ENCODE measurements around the gene KRT23. TPM values are rescaled to one million over a fixed set of nuclear protein-coding genes. Genes with fewer than 3 reads are reported as not detected.
A peak's percentile ranks its signal among the peaks of the same experiment; 100 is the strongest.

Gene KRT23
- total RNA-seq, 1 experiment from 2014 or later = 19.0 TPM

- Histone ChIP-seq H3K4me3 (replicated peaks in 1 of 2; ENCODE audit: low read depth in 1 of 2, low read length in 2 of 2) (no peak overlapping the region), H4K20me1 (ENCODE audit: insufficient read depth) (no peaks in the 10 kb centered on the region), H3K36me3 (ENCODE audit: control insufficient read depth in 1 of 2, insufficient read depth in 2 of 2, low read length in 2 of 2) (no peaks in the 10 kb centered on the region), H3K9me3 (ENCODE audit: control insufficient read depth in 1 of 2, insufficient read depth in 1 of 2, low read depth in 1 of 2, low read length in 2 of 2) (no peaks in the 10 kb centered on the region), H3K27ac (ENCODE audit: low read depth, low read length) (peak overlapping the region; percentile 99), H2AFZ (ENCODE audit: low read depth, low read length, poor library complexity, severe bottlenecking) (no peak overlapping the region), H3K27me3 (ENCODE audit: insufficient read depth, low read length) (no peaks in the 10 kb centered on the region), H3K4me2 (ENCODE audit: low read length) (peak overlapping the region; percentile 55), H3K79me2 (ENCODE audit: insufficient read depth, low read length) (no peaks in the 10 kb centered on the region), H3K4me1 (ENCODE audit: control insufficient read depth in 1 of 2, insufficient read depth in 2 of 2, low read length in 2 of 2) (peaks cover 79 to 98% of the 10 kb centered on the region in 2 experiments), H3K9ac (ENCODE audit: low read length) (peak overlapping the region; percentile 63), H3K9me2 (ENCODE audit: insufficient read depth) (no peaks in the 10 kb centered on the region)
- BruUV-seq (replicated peaks) = no TSS peak
- peak; percentile 7; the same call in 1 of the 2 replicates for TF ChIP-seq POLR2AphosphoS5 (IDR thresholded peaks at IDR 0.05; ENCODE audit: low read depth, low read length)
- no peak for TF ChIP-seq JUND (IDR thresholded peaks at IDR 0.05)
- TF ChIP-seq MAX (IDR thresholded peaks at IDR 0.05) = no peak
- no peak for TF ChIP-seq EGR1 (IDR thresholded peaks at IDR 0.05; ENCODE audit: low read depth)
- DNase-seq (ENCODE audit: low read depth, low spot score) (no peak), ATAC-seq (no peak)
- CTCF ChIA-PET = no interaction called here
- POLR2A ChIA-PET = interaction anchor here (0.8 to 1.6 kb wide), 6 partner anchors 16 to 738 kb away, joined by 3 to 4 read pairs (median 3); partner anchors contain the start of gene KRT19
- intact Hi-C loops (cut with micrococcal nuclease) = no loop called here
- RAD21 ChIA-PET (ENCODE audit: low non-redundant PET in 1 of 2, low total read pairs in 2 of 2, uncharacterized antibody in 2 of 2, unreplicated experiment in 2 of 2) = no interaction called here
These were observed 14.7 kb upstream of the KRT23 start for GRCh38 chr17:40952154-40952553.

- H3K9me2 ChIP-seq (ENCODE audit: insufficient read depth) = no peaks in the 10 kb centered on the region
- no peaks in the 10 kb centered on the region for H4K20me1 ChIP-seq (ENCODE audit: insufficient read depth)
- no peaks in the 10 kb centered on the region for H3K36me3 ChIP-seq (ENCODE audit: control insufficient read depth in 1 of 2, insufficient read depth in 2 of 2, low read length in 2 of 2)
- intact Hi-C loops (cut with micrococcal nuclease) = no loop called here
- H3K4me2 ChIP-seq (ENCODE audit: low read length) = peak overlapping the region; percentile 55
- DNase-seq (ENCODE audit: low read depth, low spot score) = peak; percentile 97
- peak overlapping the region; percentile 63 for H3K9ac ChIP-seq (ENCODE audit: low read length)
- no peaks in the 10 kb centered on the region for H3K9me3 ChIP-seq (ENCODE audit: control insufficient read depth in 1 of 2, insufficient read depth in 1 of 2, low read depth in 1 of 2, low read length in 2 of 2)
- peak; percentile 86 for ATAC-seq
- no peak overlapping the region for H3K4me3 ChIP-seq (replicated peaks in 1 of 2; ENCODE audit: low read depth in 1 of 2, low read length in 2 of 2)
- POLR2A ChIA-PET = interaction anchor here (1.0 kb wide), 1 partner anchor 577 kb away, joined by 3 read pairs; the partner anchor contains the start of gene KRT19
- H3K27ac ChIP-seq (ENCODE audit: low read depth, low read length) = peak overlapping the region; percentile 99
- RAD21 ChIA-PET (ENCODE audit: low non-redundant PET in 1 of 2, low total read pairs in 2 of 2, uncharacterized antibody in 2 of 2, unreplicated experiment in 2 of 2) = no interaction called here
- peaks cover 74 to 98% of the 10 kb centered on the region in 2 experiments for H3K4me1 ChIP-seq (ENCODE audit: control insufficient read depth in 1 of 2, insufficient read depth in 2 of 2, low read length in 2 of 2)
- no peaks in the 10 kb centered on the region for H3K27me3 ChIP-seq (ENCODE audit: insufficient read depth, low read length)
- H3K79me2 ChIP-seq (ENCODE audit: insufficient read depth, low read length) = no peaks in the 10 kb centered on the region
- H2AFZ ChIP-seq (ENCODE audit: low read depth, low read length, poor library complexity, severe bottlenecking) = no peak overlapping the region
- BruUV-seq (replicated peaks) = no TSS peak
- CTCF ChIA-PET = no interaction called here
- TF ChIP-seq SRF (IDR thresholded peaks at IDR 0.05; ENCODE audit: low read depth) (peak; percentile 78), CBX3 (IDR thresholded peaks at IDR 0.05; ENCODE audit: low read depth) (peak; percentile 85), SIN3A (IDR thresholded peaks at IDR 0.05; ENCODE audit: low read depth) (peak; percentile 78), TCF7L2 (IDR thresholded peaks at IDR 0.05; ENCODE audit: borderline replicate concordance, extremely low read depth, insufficient read depth, insufficient read length) (peak; percentile 99), EZH2 (IDR thresholded peaks at IDR 0.05) (no peak), ATF3 (IDR thresholded peaks at IDR 0.05) (peak; percentile 78; the same call in 1 of the 2 replicates), RAD21 (IDR thresholded peaks at IDR 0.05; ENCODE audit: low read depth) (peak; percentile 44; the same call in 1 of the 2 replicates), FOSL1 (IDR thresholded peaks at IDR 0.05; ENCODE audit: low read depth) (peak; percentile 94), ZFX (IDR thresholded peaks at IDR 0.05) (no peak), JUND (IDR thresholded peaks at IDR 0.05) (peak; percentile 98), MAX (IDR thresholded peaks at IDR 0.05) (peak; percentile 32), CEBPB (IDR thresholded peaks at IDR 0.05; ENCODE audit: low read depth) (peak; percentile 92), ELF1 (IDR thresholded peaks at IDR 0.05; ENCODE audit: borderline replicate concordance, low read depth) (no peak; the same call in 1 of the 2 replicates), EZH2phosphoT487 (IDR thresholded peaks at IDR 0.05; ENCODE audit: borderline replicate concordance) (no peak), EGR1 (IDR thresholded peaks at IDR 0.05; ENCODE audit: low read depth) (peak; percentile 46; the same call in 1 of the 2 replicates), SP1 (IDR thresholded peaks at IDR 0.05; ENCODE audit: low read depth) (peak; percentile 99), ZNF274 (IDR thresholded peaks at IDR 0.05; ENCODE audit: low read depth, low read length) (no peak)
- TF ChIP-seq, protein P1, sequence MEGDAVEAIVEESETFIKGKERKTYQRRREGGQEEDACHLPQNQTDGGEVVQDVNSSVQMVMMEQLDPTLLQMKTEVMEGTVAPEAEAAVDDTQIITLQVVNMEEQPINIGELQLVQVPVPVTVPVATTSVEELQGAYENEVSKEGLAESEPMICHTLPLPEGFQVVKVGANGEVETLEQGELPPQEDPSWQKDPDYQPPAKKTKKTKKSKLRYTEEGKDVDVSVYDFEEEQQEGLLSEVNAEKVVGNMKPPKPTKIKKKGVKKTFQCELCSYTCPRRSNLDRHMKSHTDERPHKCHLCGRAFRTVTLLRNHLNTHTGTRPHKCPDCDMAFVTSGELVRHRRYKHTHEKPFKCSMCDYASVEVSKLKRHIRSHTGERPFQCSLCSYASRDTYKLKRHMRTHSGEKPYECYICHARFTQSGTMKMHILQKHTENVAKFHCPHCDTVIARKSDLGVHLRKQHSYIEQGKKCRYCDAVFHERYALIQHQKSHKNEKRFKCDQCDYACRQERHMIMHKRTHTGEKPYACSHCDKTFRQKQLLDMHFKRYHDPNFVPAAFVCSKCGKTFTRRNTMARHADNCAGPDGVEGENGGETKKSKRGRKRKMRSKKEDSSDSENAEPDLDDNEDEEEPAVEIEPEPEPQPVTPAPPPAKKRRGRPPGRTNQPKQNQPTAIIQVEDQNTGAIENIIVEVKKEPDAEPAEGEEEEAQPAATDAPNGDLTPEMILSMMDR (IDR thresholded peaks at IDR 0.05 in 2 of 3, conservative IDR thresholded peaks at IDR 0.05 in 1 of 3; ENCODE audit: borderline replicate concordance in 1 of 3, insufficient read depth in 1 of 3, low read depth in 2 of 3, low read length in 2 of 3) = no peak
These were observed 13.7 kb upstream of the KRT23 start for GRCh38 chr17:40951011-40951622.

Data from HCT116 (cell line).